ENCODE measurements around the gene GJA4.
"Not testable (repeated sequence)": the region's sequence is repeated elsewhere in the genome, so short reads cannot be mapped to it uniquely, and the experiment has no call there.

GJA4 gene

GRCh38 chr1:34770891-34771504 lies 21.8 kb upstream of the GJA4 start:
- peak; percentile 5 for DNase-seq

GRCh38 chr1:34771573-34772371 lies 21.0 kb upstream of the GJA4 start:
- DNase-seq: no peak

DNA sequence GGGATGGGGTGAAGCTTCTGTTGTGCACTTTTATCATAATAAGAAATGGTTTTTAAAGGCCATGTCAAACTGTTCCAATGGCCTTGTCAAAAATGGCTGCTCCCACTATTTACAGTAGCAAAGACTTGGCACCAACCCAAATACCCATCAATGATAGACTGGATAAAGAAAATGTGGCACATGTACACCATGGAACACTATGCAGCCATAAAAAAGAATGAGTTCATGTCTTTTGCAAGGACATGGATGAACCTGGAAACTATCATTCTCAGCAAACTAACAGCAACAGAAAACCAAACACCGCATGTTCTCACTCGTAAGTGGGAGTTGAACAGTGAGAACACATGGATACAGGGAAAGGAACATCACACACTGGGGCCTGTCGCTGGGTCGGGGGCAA lies 19.7 kb upstream of the GJA4 start:
- not testable (repeated sequence) for DNase-seq

GRCh38 chr1:34774957-34775356 lies 17.8 kb upstream of the GJA4 start:
- DNase-seq: no peak

DNA sequence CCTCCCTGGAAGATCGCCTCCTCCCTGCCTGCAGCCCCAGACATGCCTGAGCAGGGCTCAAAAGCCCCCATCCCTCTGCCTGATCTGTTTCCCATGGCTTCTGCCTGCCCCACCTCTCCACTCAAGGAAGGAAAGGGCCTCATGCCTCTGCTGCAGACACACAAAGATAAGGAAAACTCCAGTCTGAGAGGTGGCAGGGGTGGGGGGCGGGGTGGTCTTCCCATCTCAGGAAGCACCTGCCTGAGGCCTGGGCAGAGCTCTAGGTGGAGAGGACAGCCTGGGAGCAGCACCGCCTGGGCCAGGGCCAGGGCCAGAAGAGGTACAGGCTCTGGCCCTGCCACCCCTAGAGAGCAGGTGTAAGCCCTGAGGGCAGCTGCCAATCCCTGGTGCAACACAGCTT lies 15.9 kb upstream of the GJA4 start:
- DNase-seq: no peak

DNA sequence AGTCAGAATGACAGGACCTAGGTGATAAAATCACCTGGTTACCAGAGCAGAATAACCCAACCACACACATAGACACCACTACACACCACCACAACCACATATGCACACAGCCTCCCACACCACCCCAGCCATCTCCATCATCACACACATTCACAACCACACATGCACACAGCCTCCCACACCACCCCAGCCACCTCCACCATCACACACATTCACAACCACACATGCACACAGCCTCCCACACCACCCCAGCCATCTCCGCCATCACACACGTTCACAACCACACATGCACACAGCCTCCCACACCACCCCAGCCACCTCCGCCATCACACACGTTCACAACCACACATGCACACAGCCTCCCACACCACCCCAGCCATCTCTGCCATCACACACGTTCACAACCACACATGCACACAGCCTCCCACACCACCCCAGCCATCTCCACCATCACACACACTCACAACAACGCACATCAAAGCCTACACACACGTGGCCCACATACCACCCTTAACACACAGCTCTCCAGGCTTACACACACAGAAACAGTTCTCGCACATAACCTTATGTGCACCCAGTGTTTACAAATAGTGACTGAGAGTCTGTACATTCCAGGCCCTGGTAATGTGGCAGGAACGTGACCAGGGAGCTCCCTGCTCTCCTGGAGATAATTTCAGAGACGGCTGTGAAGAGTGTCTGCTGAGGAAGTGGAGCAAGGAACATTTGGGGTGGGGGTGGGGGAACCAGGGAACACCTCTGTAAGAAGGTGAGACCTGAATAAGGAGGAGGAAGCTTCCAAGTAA lies 15.1 kb upstream of the GJA4 start:
- no peak for DNase-seq

GRCh38 chr1:34778381-34778780 lies 14.4 kb upstream of the GJA4 start:
- no peak for DNase-seq

- DNase-seq: no peak
These were observed 13.8 kb upstream of the GJA4 start for GRCh38 chr1:34779005-34779404.

GRCh38 chr1:34779526-34779925 lies 13.3 kb upstream of the GJA4 start:
- no peak for DNase-seq

- DNase-seq: no peak
These were observed 12.8 kb upstream of the GJA4 start for GRCh38 chr1:34779962-34780361.

DNA sequence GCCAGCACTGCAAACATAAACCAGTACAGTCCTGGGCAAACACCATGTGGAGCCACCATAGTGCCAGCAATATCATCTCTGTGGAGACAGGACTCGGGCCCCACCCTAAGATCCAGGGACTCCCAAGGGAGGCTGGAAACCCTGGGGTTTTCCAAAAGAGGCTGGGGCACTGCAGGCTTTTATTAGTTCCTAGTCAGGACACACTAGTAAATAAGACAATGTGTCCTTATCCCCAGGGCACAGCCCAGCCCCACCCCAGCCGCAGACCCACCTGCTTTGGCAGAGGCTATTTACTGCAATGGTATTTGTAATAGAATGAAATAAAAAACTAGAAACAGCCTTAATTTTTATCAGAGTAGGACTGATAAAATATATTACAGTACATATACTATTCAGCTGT lies 12.3 kb upstream of the GJA4 start:
- DNase-seq: no peak

DNA sequence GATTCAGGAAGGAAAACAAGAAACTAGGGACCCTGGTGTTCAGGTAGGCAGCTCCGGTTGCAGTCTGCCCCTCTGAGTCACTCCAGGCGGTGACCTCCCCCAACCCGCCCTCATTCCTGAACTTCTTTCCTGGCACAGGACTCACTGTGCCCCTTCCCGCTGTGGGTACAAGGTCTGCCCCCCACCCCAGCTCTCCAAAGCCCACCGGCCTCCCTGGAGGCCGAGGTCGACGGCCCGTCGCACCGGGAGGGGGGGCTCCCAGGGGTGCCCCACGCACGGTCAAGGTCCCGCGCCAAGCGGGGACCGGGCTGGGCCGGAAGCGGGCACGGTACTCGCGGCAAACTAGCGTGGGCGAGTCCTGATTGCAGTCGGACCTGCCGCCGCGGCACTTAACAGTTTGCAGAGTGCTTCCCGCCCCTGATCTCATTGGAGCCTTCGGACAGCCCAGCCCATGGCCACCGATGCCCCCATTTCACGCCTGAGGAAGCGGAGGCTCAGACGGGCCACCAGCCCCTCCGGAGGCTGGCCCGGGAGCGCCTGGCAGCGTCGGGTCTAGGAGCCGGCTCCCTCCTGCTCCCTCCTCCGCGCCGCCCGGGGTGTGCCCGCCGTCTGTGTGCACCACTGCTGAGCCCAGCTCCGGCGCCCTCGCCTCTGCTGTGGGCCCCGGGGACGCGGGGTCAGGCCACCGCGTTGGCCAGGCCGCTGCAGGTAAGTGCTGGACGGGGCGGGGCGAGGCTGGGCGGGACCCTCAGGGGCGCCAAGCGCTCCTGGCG lies 11.5 kb upstream of the GJA4 start, which contains the start of gene GJB3:
Gene GJB3, plus strand, starts transcription at position 144 of the 773 bp plus-strand sequence. CDS start 3,549 bp downstream, outside the sequence.
- DNase-seq: no peak

DNA sequence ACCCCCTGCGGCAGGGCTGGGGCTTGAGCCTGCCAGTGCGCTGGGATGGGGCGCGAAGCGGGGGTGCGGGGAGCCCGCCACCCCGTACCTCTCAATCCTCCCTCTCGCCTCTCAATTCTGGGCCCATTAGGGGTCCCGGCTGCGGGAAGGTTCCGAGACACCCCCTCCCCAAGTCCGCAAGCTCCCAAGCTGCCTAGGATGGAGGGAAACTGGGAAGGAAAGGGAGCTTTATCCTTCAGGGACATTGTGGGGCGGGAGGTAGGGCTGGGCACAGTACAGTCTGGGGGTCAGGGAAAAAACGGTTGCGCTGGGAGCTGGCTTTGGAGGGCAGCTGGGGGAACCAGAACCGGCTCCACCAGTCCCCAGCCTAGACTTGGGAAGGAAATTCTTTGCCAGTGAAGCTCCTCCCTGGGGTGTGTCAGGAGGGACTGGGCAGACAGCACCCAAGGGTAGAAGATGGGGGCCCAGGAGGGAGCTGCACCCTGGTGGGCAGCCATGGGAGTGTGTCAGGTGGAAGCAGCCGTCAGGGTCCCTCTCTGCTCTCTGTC lies 10.9 kb upstream of the GJA4 start:
- DNase-seq: no peak

DNA sequence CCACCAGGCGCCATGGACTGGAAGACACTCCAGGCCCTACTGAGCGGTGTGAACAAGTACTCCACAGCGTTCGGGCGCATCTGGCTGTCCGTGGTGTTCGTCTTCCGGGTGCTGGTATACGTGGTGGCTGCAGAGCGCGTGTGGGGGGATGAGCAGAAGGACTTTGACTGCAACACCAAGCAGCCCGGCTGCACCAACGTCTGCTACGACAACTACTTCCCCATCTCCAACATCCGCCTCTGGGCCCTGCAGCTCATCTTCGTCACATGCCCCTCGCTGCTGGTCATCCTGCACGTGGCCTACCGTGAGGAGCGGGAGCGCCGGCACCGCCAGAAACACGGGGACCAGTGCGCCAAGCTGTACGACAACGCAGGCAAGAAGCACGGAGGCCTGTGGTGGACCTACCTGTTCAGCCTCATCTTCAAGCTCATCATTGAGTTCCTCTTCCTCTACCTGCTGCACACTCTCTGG lies 8.0 kb upstream of the GJA4 start:
- DNase-seq: no peak

GRCh38 chr1:34785231-34785874 lies 7.4 kb upstream of the GJA4 start:
- no peak for DNase-seq

DNA sequence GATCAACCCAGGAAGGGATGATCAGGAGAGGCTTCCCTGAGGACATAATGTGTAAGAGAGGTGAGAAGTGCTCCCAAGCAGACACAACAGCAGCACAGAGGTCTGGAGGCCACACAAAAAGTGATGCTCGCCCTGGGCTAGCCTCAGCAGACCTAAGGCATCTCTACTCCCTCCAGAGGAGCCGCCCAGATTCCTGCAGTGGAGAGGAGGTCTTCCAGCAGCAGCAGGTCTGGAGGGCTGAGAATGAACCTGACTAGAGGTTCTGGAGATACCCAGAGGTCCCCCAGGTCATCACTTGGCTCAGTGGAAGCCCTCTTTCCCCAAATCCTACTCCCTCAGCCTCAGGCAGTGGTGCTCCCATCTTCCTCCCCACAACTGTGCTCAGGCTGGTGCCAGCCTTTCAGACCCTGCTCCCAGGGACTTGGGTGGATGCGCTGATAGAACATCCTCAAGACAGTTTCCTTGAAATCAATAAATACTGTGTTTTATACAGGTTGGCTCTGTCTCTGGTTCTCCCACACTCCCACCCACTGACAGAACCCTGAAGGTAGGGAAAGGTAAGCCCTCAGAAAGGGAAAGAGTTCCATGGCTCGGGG lies 6.8 kb upstream of the GJA4 start:
- DNase-seq: no peak

DNA sequence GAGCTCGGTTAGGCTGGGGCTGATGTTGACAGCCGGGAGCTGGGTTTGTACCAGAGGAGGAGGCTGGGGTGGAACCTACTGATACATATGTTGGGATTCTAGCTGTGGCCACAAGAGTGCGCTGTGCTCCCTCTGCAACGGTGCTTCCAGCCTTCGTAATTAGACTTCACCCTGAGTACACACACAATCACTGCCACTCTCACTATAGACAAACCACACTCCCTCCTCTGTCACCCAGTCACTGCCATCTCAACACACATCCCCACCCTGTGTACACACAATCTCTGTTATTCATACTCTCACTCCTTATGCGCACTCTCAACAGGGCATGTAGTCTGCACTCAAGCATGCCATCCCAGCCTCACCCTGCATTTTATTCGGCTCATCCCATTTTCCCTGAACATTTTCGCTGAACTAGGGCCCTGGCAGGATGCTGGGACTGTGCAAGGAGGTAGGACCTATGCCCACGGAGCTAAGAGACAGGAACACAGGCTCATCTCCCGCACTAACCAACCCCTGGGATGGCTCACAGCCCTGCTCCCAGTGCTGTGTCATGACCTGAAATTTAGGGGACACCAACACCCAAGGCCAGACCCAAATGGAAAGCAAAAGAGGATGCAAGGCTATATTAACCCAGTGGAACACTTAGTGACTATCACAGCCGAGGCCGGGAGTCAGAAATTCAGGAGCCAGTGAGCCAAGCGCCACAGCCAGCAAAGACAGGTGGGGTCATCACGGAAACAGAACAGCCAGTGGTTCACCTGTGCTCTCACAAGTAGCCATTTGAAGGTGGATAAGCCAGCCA lies 6.1 kb upstream of the GJA4 start:
- DNase-seq: peak; percentile 66

DNA sequence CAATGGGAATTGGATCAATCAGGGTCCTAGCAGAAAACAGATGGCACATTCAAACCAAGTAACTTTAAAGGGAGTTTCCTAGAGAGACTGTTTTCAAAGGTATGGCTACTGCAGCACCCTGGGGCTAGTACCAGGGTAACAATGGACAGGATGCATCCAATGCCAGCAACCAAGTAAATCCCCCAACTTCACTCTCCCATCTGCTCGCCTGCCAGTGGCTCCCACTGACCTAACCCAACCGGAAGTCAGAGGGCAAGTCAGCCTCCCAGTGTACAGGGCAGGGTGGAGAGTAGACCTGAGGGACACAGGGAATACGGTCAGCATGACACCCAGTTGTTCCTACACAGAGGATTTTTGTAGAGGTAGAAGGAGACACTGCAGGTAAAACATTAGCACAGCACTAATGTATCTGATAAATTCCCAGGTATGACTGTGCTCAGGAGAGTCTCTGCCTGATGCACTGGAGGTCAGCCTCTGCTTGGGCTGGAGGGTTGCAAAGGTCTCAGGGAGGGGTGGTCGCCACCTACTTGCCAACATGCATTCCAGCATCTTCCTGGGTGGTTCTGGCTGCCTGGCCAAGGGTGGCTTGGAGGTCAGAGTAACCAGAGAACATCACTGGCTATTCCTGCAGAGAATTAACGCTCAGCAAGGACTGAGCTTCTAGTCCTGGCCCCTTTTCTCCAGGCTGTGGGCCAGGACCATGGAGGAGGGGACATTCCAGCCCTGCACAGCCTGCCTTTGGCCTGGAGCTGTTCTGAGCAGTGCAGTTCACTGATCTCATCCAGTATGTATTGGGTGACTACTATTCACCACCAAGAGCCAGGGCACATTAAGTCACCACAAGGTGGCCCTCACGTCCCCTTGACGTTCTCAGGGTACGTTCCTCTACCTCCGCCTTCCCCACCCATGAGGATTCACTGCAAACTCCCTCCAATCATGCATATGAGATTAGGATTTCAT lies 5.1 kb upstream of the GJA4 start:
- no peak for DNase-seq

GRCh38 chr1:34790985-34791384 lies 1.8 kb upstream of the GJA4 start:
- DNase-seq: no peak
